IPS-18a (cell line): ENCODE results near the gene PARPBP.
"Not testable (repeated sequence)": the region's sequence is repeated elsewhere in the genome, so short reads cannot be mapped to it uniquely, and the experiment has no call there.

ENCODE experiments used
- H3K27ac ChIP-seq: one replicate; pipeline ENCODE4 v1.5.1; 2013; ENCODE audit warnings: low read length
- H3K27me3 ChIP-seq: one replicate; pipeline ENCODE4 v1.6.1; 2013; ENCODE audit warnings: mild to moderate bottlenecking, low read length; ENCODE audit not compliant: control insufficient read depth, insufficient read depth
- H3K36me3 ChIP-seq: one replicate; pipeline ENCODE4 v1.6.1; 2013; ENCODE audit warnings: low read depth, low read length; ENCODE audit not compliant: control insufficient read depth
- H3K4me1 ChIP-seq: one replicate; pipeline ENCODE4 v1.6.1; 2013; ENCODE audit warnings: low read depth, low read length; ENCODE audit not compliant: control insufficient read depth
- H3K4me3 ChIP-seq: one replicate; pipeline ENCODE4 v1.5.1; 2013; ENCODE audit warnings: low read length
- H3K9ac ChIP-seq: one replicate; pipeline ENCODE4 v1.6.1; 2013; ENCODE audit warnings: mild to moderate bottlenecking, low read length, moderate library complexity
- H3K9me3 ChIP-seq: one replicate; pipeline ENCODE4 v1.6.1; 2013; ENCODE audit warnings: low read depth, low read length; ENCODE audit not compliant: control insufficient read depth

Gene PARPBP

GRCh38 chr12:102116392-102116791 is 3.6 kb upstream of the PARPBP start:
- no peaks in the 10 kb centered on the region for H3K27me3 ChIP-seq
- H3K36me3 ChIP-seq = peaks cover 35% of the 10 kb centered on the region
- H3K4me3 ChIP-seq = no peak overlapping the region
- H3K9ac ChIP-seq = no peak overlapping the region
- peaks cover 25% of the 10 kb centered on the region for H3K4me1 ChIP-seq
- no peaks in the 10 kb centered on the region for H3K9me3 ChIP-seq
- H3K27ac ChIP-seq = no peak overlapping the region

- Histone ChIP-seq H3K4me1 (peaks cover 9% of the 10 kb centered on the region), H3K9me3 (no peaks in the 10 kb centered on the region), H3K9ac (no peak overlapping the region), H3K27ac (no peak overlapping the region), H3K36me3 (peaks cover 25% of the 10 kb centered on the region), H3K27me3 (no peaks in the 10 kb centered on the region), H3K4me3 (peak overlapping the region; percentile 99)
These were observed 1.1 kb upstream of the PARPBP start for GRCh38 chr12:102118874-102119273.

- Histone ChIP-seq H3K27me3 (no peaks in the 10 kb centered on the region), H3K36me3 (peaks cover 27% of the 10 kb centered on the region), H3K9ac (peak overlapping the region; percentile 94), H3K4me3 (peak overlapping the region; percentile 99), H3K4me1 (peaks cover 7% of the 10 kb centered on the region), H3K27ac (peak overlapping the region; percentile 82), H3K9me3 (no peaks in the 10 kb centered on the region)
These were observed 536 bp downstream of the PARPBP start for GRCh38 chr12:102120564-102120873.

- Histone ChIP-seq H3K4me1 (peaks cover 7% of the 10 kb centered on the region), H3K36me3 (peaks cover 27% of the 10 kb centered on the region), H3K9me3 (no peaks in the 10 kb centered on the region), H3K27me3 (no peaks in the 10 kb centered on the region), H3K27ac (peak overlapping the region; percentile 82), H3K9ac (peak overlapping the region; percentile 94), H3K4me3 (peak overlapping the region; percentile 99)
These were observed 903 bp downstream of the PARPBP start for GRCh38 chr12:102120886-102121285.

GRCh38 chr12:102121328-102121727 is 1.3 kb downstream of the PARPBP start:
- not testable (repeated sequence) for H3K9me3 ChIP-seq, H3K27me3 ChIP-seq, H3K27ac ChIP-seq, H3K4me1 ChIP-seq
- Histone ChIP-seq H3K36me3 (peaks cover 28% of the 10 kb centered on the region), H3K9ac (peak overlapping the region; percentile 94), H3K4me3 (peak overlapping the region; percentile 99)

GRCh38 chr12:102130720-102131119 is 10.7 kb downstream of the PARPBP start:
- not testable (repeated sequence) for H3K27me3 ChIP-seq, H3K4me3 ChIP-seq, H3K27ac ChIP-seq, H3K4me1 ChIP-seq, H3K9me3 ChIP-seq, H3K9ac ChIP-seq
- H3K36me3 ChIP-seq = peaks cover 18% of the 10 kb centered on the region

- H3K4me1 ChIP-seq, H3K4me3 ChIP-seq, H3K9ac ChIP-seq, H3K9me3 ChIP-seq, H3K27ac ChIP-seq, H3K27me3 ChIP-seq: not testable (repeated sequence)
- peaks cover 12% of the 10 kb centered on the region for H3K36me3 ChIP-seq
These were observed 11.5 kb downstream of the PARPBP start for GRCh38 chr12:102131442-102131841.

GRCh38 chr12:102137619-102138018 is 17.6 kb downstream of the PARPBP start:
- H3K9me3 ChIP-seq, H3K27ac ChIP-seq, H3K36me3 ChIP-seq, H3K4me1 ChIP-seq, H3K9ac ChIP-seq, H3K27me3 ChIP-seq, H3K4me3 ChIP-seq: not testable (repeated sequence)

- not testable (repeated sequence) for H3K36me3 ChIP-seq, H3K9ac ChIP-seq, H3K27me3 ChIP-seq, H3K27ac ChIP-seq, H3K4me3 ChIP-seq, H3K4me1 ChIP-seq, H3K9me3 ChIP-seq
These were observed 22.9 kb downstream of the PARPBP start for GRCh38 chr12:102142866-102143373.

GRCh38 chr12:102144221-102144620 is 24.2 kb downstream of the PARPBP start:
- no peaks in the 10 kb centered on the region for H3K36me3 ChIP-seq
- no peak overlapping the region for H3K27ac ChIP-seq
- no peak overlapping the region for H3K4me3 ChIP-seq
- no peaks in the 10 kb centered on the region for H3K27me3 ChIP-seq
- H3K9me3 ChIP-seq = no peaks in the 10 kb centered on the region
- H3K9ac ChIP-seq = no peak overlapping the region
- no peaks in the 10 kb centered on the region for H3K4me1 ChIP-seq

- not testable (repeated sequence) for H3K9ac ChIP-seq, H3K9me3 ChIP-seq, H3K27ac ChIP-seq, H3K4me1 ChIP-seq, H3K27me3 ChIP-seq, H3K4me3 ChIP-seq, H3K36me3 ChIP-seq
These were observed 27.1 kb downstream of the PARPBP start for GRCh38 chr12:102147062-102147587.

- H3K4me1 ChIP-seq, H3K9me3 ChIP-seq, H3K4me3 ChIP-seq, H3K36me3 ChIP-seq, H3K9ac ChIP-seq, H3K27me3 ChIP-seq, H3K27ac ChIP-seq: not testable (repeated sequence)
These were observed 35.2 kb downstream of the PARPBP start for GRCh38 chr12:102155206-102155605.
